NCI-H1694 treated with DMSO at 0.1 percent for 48 hours (cell line): ENCODE results near the gene AFAP1.
A peak's percentile ranks its signal among the peaks of the same experiment; 100 is the strongest.

Experiments
- DNase-seq: peaks from one replicate; lab custom pipeline; 2025; lab: John Stamatoyannopoulos, UW

Gene AFAP1

DNA sequence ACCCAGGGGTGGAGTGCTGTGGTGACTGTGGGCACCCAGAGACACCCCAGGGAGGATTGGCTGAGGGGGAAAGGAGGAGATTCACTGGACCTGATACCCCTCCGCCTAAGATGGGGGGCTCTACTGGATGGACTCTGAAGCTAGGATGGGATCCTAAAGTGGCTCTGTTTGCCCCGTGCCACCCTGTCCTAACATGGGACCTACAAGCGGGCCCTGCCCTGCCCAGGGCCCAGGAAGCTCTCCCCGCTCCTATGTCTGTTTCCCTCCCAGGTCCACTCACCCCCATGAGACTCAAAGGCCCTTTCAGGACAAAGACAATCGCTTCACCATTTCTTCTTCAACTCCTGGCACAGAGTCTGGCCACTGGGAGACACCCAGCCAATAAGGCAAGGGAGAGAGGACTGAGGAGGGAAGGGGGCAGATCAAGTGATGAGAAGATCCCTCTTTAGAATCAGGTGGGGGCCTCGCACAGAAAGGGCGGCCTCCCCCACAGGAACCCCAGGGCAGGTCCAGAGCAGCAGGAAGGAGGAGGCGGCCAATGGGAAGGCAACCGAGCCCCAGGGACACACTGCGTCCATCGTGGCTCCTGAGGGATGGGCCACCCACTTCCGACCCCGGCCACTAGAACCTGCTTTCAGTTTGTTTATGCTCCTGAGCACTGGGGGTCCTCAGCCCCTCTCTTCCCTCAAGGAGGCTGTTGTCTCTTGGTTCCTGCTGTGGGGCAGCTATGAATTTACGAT, 155.4 kb downstream of the AFAP1 start:
- no peak for DNase-seq

- DNase-seq = no peak
These were observed 156.1 kb downstream of the AFAP1 start for GRCh38 chr4:7783541-7783940.

DNA sequence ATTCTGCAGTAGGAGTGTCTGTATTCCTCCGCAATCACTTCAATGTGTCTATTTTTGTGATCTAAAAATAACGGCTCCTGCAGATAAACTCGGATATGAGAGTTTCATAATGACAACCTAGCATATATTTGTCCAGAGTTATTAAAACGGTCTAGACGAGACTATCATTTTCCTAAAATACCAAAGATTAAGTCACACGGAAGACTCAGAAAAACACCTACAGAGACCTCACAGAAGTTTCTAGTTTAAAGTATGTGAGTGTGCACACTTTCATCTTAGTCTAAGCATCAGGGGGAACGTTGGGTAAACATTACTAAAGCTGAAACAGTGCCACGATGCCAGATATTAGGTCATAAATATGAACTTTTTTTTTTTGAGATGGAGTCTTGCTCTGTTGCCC, 156.9 kb downstream of the AFAP1 start:
- no peak for DNase-seq

DNA sequence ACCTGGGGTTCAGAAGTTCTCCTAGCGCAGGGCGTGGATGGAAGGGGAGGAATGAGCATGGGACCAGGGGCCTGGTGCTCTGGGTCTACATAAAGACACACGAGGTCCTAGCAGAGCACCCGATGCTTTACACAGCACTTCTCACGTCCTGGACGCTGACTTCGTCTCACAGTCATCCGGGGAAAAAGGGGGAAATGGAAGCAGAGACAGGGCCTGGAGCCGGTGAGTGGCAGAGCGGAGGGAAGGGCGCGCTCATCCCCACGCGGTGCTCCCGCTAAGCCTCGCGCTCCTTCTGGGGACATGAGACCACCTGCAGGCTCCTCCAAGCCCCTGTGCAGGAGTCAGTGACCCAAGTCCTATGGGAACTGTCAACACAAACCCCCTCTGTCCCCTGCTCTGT, 157.7 kb downstream of the AFAP1 start:
- no peak for DNase-seq

DNA sequence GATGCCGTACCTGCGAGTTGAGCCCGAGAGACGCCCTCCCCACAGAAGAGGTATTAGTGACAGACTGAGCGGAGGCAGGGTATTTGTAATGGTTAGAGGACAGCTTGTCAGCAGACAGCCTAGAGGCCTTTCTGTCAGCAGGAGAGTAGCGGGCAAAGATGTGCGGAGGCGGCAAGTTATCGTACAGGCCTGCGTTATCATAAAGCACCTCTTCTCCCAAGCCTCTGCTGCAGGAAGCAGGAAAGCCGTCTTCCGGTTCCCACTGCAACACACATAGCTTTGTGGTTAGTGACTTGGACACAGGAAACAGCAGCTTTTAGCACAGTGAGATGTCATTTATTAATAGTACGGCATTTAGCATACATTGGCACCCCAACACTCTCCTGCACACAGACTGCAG, 158.3 kb downstream of the AFAP1 start:
- DNase-seq = no peak

- DNase-seq = no peak
These were observed 158.8 kb downstream of the AFAP1 start for GRCh38 chr4:7780751-7781348.

GRCh38 chr4:7779432-7779768, 160.3 kb downstream of the AFAP1 start:
- DNase-seq = no peak

DNA sequence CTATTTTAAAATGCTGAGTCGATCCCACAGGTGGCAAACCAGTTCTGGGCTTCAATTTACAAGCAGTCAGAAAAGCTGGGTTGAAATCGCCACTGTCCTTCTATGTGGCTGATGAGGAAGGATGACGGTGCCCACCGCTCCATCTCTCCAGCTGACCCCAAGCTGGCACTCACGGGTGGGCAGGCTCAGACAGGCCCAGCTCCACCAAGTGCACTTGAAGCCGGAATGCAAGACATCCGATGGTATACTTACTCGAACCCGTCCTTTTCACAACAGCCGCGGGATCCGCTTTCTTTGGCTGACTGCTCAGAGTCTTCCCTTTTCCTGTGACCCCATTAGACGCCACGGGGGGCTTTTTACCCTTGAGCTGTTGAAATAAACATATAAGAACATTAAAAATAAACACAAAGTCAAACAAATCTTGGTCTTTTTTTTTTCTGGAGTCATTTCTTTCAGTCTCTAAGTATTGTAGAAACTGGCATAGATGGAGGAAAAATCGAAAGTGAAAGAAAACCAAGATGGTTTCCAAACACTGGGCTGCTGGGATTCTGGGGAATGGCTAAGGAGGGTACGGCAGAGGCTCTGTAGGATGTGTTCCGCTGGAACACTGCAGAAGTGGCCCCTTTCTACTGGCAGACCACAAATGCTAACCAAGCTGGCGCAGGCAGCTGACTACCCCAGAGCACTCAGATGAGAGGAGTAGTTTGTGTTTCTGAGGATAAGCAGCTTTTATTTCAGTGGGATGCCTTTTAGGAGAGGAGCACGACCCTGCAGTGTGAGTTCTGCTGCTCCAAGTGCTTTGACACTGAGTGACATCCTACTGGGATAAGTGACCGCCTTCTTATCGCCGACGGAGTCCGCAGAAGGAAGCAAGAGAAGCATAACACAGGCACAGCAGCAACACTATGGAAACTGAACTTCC, 160.9 kb downstream of the AFAP1 start:
- no peak for DNase-seq

DNA sequence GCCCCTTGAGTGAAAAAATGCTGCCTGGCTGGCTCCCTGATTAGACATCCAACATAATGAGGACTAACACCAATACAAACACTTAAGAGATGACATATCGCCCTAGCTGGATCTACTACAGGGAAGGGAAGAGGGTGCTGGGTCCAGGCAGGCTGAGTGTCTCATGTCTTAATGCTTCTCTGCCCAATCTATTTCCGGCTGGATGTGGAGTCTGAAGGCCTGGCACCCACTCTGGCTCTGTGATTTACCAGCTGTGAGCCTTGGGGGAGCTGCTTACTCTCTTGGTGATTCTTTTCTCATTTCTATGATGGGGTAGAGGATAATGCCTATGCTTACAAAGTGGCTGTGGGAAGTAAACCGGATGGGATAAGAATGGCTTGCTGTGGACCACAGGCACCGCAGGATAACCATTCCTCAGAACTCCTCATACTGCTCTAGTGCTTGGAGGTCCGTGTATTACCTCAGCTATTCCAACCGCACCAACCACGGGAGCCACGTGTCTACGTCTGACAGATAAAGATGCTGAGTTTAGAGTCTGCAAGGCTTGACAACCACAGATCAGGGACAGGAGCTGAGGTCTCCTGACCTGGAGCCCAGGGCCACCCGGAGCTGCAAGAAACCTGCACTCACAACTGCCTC, 161.7 kb downstream of the AFAP1 start:
- no peak for DNase-seq

- no peak for DNase-seq
These were observed 162.5 kb downstream of the AFAP1 start for GRCh38 chr4:7777017-7777710.

- no peak for DNase-seq
These were observed 164.3 kb downstream of the AFAP1 start for GRCh38 chr4:7775396-7775795.

GRCh38 chr4:7774301-7775294, 165.1 kb downstream of the AFAP1 start:
- DNase-seq = no peak

GRCh38 chr4:7773401-7774180, 166.1 kb downstream of the AFAP1 start:
- DNase-seq = no peak

- no peak for DNase-seq
These were observed 166.8 kb downstream of the AFAP1 start for GRCh38 chr4:7772711-7773385.

DNA sequence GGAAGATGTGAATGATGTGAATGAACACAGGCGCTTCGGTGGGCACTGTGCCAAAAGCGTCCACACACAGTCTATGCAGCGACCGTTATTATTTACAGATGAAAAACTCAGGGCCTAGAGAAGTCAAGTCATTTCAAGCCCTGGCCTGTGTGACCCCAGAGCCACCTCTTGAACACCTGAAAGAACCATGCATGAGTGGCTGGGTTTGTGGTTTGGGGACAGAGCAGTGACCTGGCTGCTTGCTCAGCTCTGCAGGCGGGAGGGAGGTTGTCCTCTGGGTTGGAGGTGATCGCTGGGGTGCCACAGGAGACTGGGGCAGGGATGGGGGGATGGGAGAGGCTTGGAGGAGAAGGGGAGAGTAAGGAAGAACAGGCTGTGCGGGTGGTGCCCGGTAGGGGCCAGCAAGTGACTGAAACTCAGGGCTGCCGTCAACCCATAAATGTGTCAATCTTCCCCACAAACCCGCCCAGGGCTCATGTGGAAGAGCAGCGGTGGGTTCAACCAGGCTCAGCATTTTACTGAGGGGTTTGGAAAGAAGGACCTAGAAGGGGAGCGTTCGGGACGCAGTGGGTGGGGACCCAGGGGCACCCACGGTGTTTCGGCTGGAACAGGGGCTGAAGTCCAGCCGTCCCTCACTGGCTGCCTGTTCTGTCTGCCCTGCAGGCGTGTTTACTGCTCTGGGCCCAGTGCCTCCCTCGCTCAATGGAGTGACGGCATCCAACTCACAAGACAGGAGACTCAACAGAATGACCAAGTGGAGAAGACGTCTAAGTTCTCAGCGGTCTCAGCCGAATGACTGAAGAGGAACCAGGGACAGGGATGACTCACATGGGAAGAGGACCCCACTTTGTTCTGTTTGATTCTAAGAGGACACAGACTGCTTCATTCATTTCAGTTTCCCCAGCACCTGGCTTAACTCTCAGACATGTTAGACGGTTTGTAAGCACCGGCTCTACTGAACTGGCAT, 167.8 kb downstream of the AFAP1 start:
- peak; percentile 20 for DNase-seq

DNA sequence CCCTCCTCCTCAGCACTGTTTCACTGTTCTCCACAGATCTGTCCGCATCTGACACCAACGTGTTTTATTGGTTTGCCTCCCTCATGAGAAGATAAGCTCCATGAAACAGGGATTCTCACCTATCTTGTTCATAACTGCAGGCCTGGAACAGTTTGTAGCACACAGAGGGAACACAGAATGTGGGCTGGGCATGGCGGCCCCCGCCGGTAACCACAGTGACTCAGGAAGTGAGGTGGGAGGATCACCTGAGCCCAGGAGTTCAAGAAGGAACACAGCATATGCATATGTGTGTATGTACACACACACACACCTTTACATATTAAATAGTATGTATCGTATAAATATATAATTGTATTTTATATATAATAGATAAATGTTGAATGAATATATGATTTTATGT, 168.6 kb downstream of the AFAP1 start:
- no peak for DNase-seq

DNA sequence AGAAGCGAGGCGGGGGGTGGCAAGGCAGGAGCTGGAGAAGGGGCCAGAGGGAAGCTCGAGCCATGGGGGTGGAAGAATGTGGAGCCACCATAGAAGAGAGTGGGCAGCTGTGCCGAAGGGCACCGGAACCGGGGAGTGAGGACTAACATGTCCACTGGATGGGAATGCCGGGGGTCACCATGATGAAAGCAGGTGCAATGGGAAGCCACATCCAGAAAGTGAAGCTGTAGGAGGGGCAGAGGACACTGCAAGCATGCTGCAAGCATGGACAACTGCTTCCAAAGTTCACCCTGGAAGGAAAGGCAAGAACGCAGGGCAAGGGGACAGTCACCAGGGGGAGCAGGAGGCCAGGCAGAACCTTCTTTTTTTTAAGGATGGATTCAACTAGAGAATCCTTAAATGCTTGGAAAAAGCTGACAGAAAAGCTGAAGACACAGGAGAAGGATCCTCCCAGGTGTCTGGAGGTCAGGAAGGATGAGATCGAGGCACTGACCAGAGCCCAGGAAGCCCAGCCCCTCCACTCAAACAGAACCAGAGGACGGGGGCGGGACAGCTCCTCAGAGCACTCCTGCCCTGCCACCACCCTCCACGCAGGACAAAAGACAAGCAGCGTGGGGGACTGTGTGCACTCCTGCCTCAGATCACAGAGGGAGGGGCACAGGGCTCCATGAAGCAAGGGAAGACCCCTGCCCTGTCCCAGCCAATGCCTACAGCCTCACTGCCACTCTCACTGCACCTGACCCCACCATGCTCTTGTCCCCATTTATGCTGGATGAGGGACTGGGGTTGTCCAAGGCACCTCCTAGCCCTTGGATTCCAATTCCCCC, 169.2 kb downstream of the AFAP1 start:
- DNase-seq = peak; percentile 16
